ENCODE results near the gene CBX5.
"Not testable (repeated sequence)": the region's sequence is repeated elsewhere in the genome, so short reads cannot be mapped to it uniquely, and the experiment has no call there.

Gene CBX5

GRCh38 chr12:54279632-54280467 is at the start of gene CBX5:
Gene CBX5 (minus strand): TSS chr12:54280122. CDS start chr12:54257650, 22,472 bp downstream.
- DNase-seq = peak; percentile 96

- DNase-seq = no peak
These were observed 48.8 kb upstream of the CBX5 start for GRCh38 chr12:54328595-54329337.

- not testable (repeated sequence) for DNase-seq
These were observed 45.7 kb upstream of the CBX5 start for GRCh38 chr12:54325442-54326109.

- DNase-seq = peak; percentile 99
These were observed 44.9 kb upstream of the CBX5 start, which contains the start of gene COPZ1 for GRCh38 chr12:54324617-54325441. Gene COPZ1 (plus strand): TSS chr12:54325131. CDS start chr12:54325164, 33 bp downstream.

- DNase-seq = no peak
These were observed 41.4 kb upstream of the CBX5 start for GRCh38 chr12:54321363-54321762.

GRCh38 chr12:54312309-54312708 is 32.4 kb upstream of the CBX5 start:
- not testable (repeated sequence) for DNase-seq

- DNase-seq = no peak
These were observed 31.1 kb upstream of the CBX5 start for GRCh38 chr12:54311051-54311450.

- DNase-seq = no peak
These were observed 27.2 kb upstream of the CBX5 start for GRCh38 chr12:54306925-54307741.

- no peak for DNase-seq
These were observed 24.4 kb upstream of the CBX5 start for GRCh38 chr12:54304187-54304810.

- DNase-seq = no peak
These were observed 23.7 kb upstream of the CBX5 start for GRCh38 chr12:54303640-54304039.

GRCh38 chr12:54301428-54302048 is 21.6 kb upstream of the CBX5 start:
- no peak for DNase-seq

GRCh38 chr12:54300732-54301427 is 21.0 kb upstream of the CBX5 start, which contains the start of gene NFE2:
Gene NFE2 (minus strand): TSS chr12:54301015. CDS start chr12:54295248, 5,767 bp downstream.
- peak; percentile 18 for DNase-seq

GRCh38 chr12:54300225-54300731 is 20.4 kb upstream of the CBX5 start:
- DNase-seq = no peak

GRCh38 chr12:54299515-54300224 is 19.7 kb upstream of the CBX5 start:
- no peak for DNase-seq

- DNase-seq = no peak
These were observed 19.0 kb upstream of the CBX5 start for GRCh38 chr12:54298904-54299303.

GRCh38 chr12:54296393-54297099 is 16.6 kb upstream of the CBX5 start:
- no peak for DNase-seq

- DNase-seq = no peak
These were observed 15.1 kb upstream of the CBX5 start for GRCh38 chr12:54294953-54295566.
